Gastrocnemius medialis (tissue), 4 donors: ENCODE results near the gene RC3H2. TPM values are rescaled to one million over a fixed set of nuclear protein-coding genes. Genes with fewer than 3 reads are reported as not detected.
"Not testable (repeated sequence)": the region's sequence is repeated elsewhere in the genome, so short reads cannot be mapped to it uniquely, and the experiment has no call there.

Experiments
- ATAC-seq, 2 donors: fragments of 150-250 bp; one replicate each; pipeline ENCODE4 v1.9.1; 2016
- DNase-seq, 2 donors: peaks; one replicate each; pipeline ENCODE4 v3.0.0-alpha.2; 2019
- H3K27ac ChIP-seq, 4 donors: fragments of 200-600 bp; sonication (generic); 1 replicate in 1 of 4; 2 replicates in 3 of 4; pipeline ENCODE4 v1.5.1; 2016 to 2018; ENCODE audit warnings: mild to moderate bottlenecking in 2 of 4, moderate library complexity in 1 of 4
- H3K27me3 ChIP-seq, 3 donors: fragments of 200-600 bp; sonication (generic) in 2 of 3; 1 replicate in 1 of 3; 2 replicates in 2 of 3; pipeline versions ENCODE4 v1.5.1 to v1.6.0; 2016 to 2019; ENCODE audit warnings: mild to moderate bottlenecking in 1 of 3, moderate library complexity in 1 of 3
- H3K36me3 ChIP-seq, 2 donors: fragments of 200-600 bp; sonication (generic) in 1 of 2; one replicate each; pipeline ENCODE4 v1.5.1; 2017 to 2018
- H3K4me1 ChIP-seq, 2 donors: fragments of 200-600 bp; sonication (generic) in 1 of 2; one replicate each; pipeline ENCODE4 v1.5.1; 2016 to 2017; ENCODE audit warnings: mild to moderate bottlenecking in 2 of 2
- H3K4me3 ChIP-seq, 4 donors: fragments of 200-600 bp; sonication (generic) in 3 of 4; 1 replicate in 1 of 4; 2 replicates in 3 of 4; pipeline ENCODE4 v1.5.1; 2016 to 2019; ENCODE audit warnings: mild to moderate bottlenecking in 2 of 4
- H3K9me3 ChIP-seq, 3 donors: fragments of 200-600 bp; sonication (generic) in 2 of 3; 1 replicate in 1 of 3; 2 replicates in 2 of 3; pipeline ENCODE4 v1.5.1; 2016 to 2019
- CTCF ChIP-seq, 5 experiments: fragments of 450-650 bp in 3 of 5; fragments of 200-600 bp in 2 of 5; sonication (generic) in 2 of 5; IDR thresholded peaks in 4 of 5; conservative IDR thresholded peaks in 1 of 5; 1 replicate in 4 of 5; 2 replicates in 1 of 5; pipeline ENCODE4 v1.5.1; 2016 to 2019; ENCODE audit warnings: antibody characterized with exemption in 5 of 5, mild to moderate bottlenecking in 3 of 5, moderate library complexity in 3 of 5
- POLR2A ChIP-seq, 2 donors: fragments of 450-650 bp; IDR thresholded peaks; one replicate each; pipeline ENCODE4 v1.6.1; 2017; ENCODE audit warnings: antibody characterized with exemption in 2 of 2, mild to moderate bottlenecking in 2 of 2, moderate library complexity in 2 of 2
- in situ Hi-C, 4 donors: fragments of 200-750 bp; cut with MboI; loops; one replicate each; pipeline versions ENCODE4 v1.15.0 to v1.8.0; 2017; ENCODE audit warnings: low sequenced_read_pairs in 4 of 4
- intact Hi-C: fragments of 100-400 bp; cut with DNase I; formaldehyde crosslinking; loops from one replicate; pipeline ENCODE4 v1.15.1; 2023; ENCODE audit warnings: low total_unique reads
- total RNA-seq, 4 donors: library from RNA; depleted of rRNA; stranded (reverse); fragments of >200 nt; gene quantifications; one replicate each; pipeline versions ENCODE4 v1.1.0 to v1.2.3, GENCODE V29; 2016

The RC3H2 gene
- total RNA-seq, 4 donors from 2014 or later = 29.4 to 45.2 (median 36.6) TPM

- no peaks in the 10 kb centered on the region for H3K4me1 ChIP-seq
- H3K36me3 ChIP-seq = peaks cover 0 to 22% of the 10 kb centered on the region in 2 donors
- DNase-seq (no peak), ATAC-seq (no peak)
- no peak for TF ChIP-seq POLR2A (IDR thresholded peaks at IDR 0.05)
- no peak for TF ChIP-seq CTCF (IDR thresholded peaks at IDR 0.05 in 4 of 5, conservative IDR thresholded peaks at IDR 0.05 in 1 of 5)
- H3K9me3 ChIP-seq = no peaks in the 10 kb centered on the region
- intact Hi-C loops (no loop called here), in situ Hi-C loops (loop anchor here in 1 of 4 donors (25.0 kb wide), 1 partner anchor 143 kb away; no protein-coding TSS in a partner anchor)
- H3K4me3 ChIP-seq = no peak overlapping the region
- no peak overlapping the region for H3K27ac ChIP-seq
- H3K27me3 ChIP-seq = no peaks in the 10 kb centered on the region
These were observed 61.0 kb downstream of the RC3H2 start for GRCh38 chr9:122844137-122844536.

GRCh38 chr9:122841501-122841900 is 63.7 kb downstream of the RC3H2 start:
- DNase-seq (no peak), ATAC-seq (no peak)
- Histone ChIP-seq H3K27ac (no peak overlapping the region), H3K4me3 (no peak overlapping the region), H3K9me3 (no peaks in the 10 kb centered on the region), H3K27me3 (no peaks in the 10 kb centered on the region), H3K4me1 (no peaks in the 10 kb centered on the region), H3K36me3 (peaks cover 0 to 4% of the 10 kb centered on the region in 2 donors)
- in situ Hi-C loops = loop anchor here in 1 of 4 donors (25.0 kb wide), 1 partner anchor 146 kb away; no protein-coding TSS in a partner anchor
- intact Hi-C loops = no loop called here
- TF ChIP-seq POLR2A (IDR thresholded peaks at IDR 0.05) (no peak), CTCF (IDR thresholded peaks at IDR 0.05 in 4 of 5, conservative IDR thresholded peaks at IDR 0.05 in 1 of 5) (no peak)

GRCh38 chr9:122838441-122838840 is 66.7 kb downstream of the RC3H2 start:
- H3K27me3 ChIP-seq, ATAC-seq, intact Hi-C loops, H3K36me3 ChIP-seq, DNase-seq, H3K4me3 ChIP-seq, H3K27ac ChIP-seq, H3K9me3 ChIP-seq, H3K4me1 ChIP-seq: not testable (repeated sequence)
- in situ Hi-C loops = loop anchor here in 1 of 4 donors (25.0 kb wide), 1 partner anchor 149 kb away; no protein-coding TSS in a partner anchor

- in situ Hi-C loops (loop anchor here in 1 of 4 donors (25.0 kb wide), 1 partner anchor 150 kb away; no protein-coding TSS in a partner anchor), intact Hi-C loops (no loop called here)
- no peak overlapping the region for H3K27ac ChIP-seq
- H3K27me3 ChIP-seq = no peaks in the 10 kb centered on the region
- TF ChIP-seq CTCF (IDR thresholded peaks at IDR 0.05 in 4 of 5, conservative IDR thresholded peaks at IDR 0.05 in 1 of 5) (no peak), POLR2A (IDR thresholded peaks at IDR 0.05) (no peak)
- H3K9me3 ChIP-seq = no peaks in the 10 kb centered on the region
- ATAC-seq = no peak
- H3K4me1 ChIP-seq = no peaks in the 10 kb centered on the region
- no peaks in the 10 kb centered on the region for H3K36me3 ChIP-seq
- no peak overlapping the region for H3K4me3 ChIP-seq
- DNase-seq = no peak
These were observed 67.8 kb downstream of the RC3H2 start for GRCh38 chr9:122837266-122837850.

- Histone ChIP-seq H3K9me3 (no peaks in the 10 kb centered on the region), H3K4me3 (no peak overlapping the region), H3K36me3 (no peaks in the 10 kb centered on the region), H3K4me1 (no peaks in the 10 kb centered on the region), H3K27ac (no peak overlapping the region), H3K27me3 (no peaks in the 10 kb centered on the region)
- no peak for TF ChIP-seq CTCF (IDR thresholded peaks at IDR 0.05 in 4 of 5, conservative IDR thresholded peaks at IDR 0.05 in 1 of 5)
- DNase-seq (no peak), ATAC-seq (no peak)
- intact Hi-C loops = no loop called here
- in situ Hi-C loops = loop anchor here in 1 of 4 donors (25.0 kb wide), 1 partner anchor 152 kb away; no protein-coding TSS in a partner anchor
These were observed 69.8 kb downstream of the RC3H2 start for GRCh38 chr9:122835313-122835731.
